Mesendoderm (in vitro differentiated cells): Measurements from ENCODE around the gene ATP6V0E1.

Experiments
- DNase-seq: peaks from one replicate; pipeline ENCODE4 v3.0.0; 2013
- H2AK5ac ChIP-seq: 2 replicates; pipeline ENCODE4 v1.6.1; 2013; ENCODE audit warnings: low read length, inconsistent platforms
- H2BK120ac ChIP-seq: 2 replicates; pipeline ENCODE4 v1.6.1; 2013; ENCODE audit warnings: low read depth, mild to moderate bottlenecking, low read length, moderate library complexity, mixed read lengths
- H2BK15ac ChIP-seq: replicated peaks from 2 replicates; pipeline ENCODE4 v1.6.1; 2013; ENCODE audit warnings: low read depth, mild to moderate bottlenecking, moderate library complexity
- H2BK5ac ChIP-seq: 2 replicates; pipeline ENCODE4 v1.6.1; 2013; ENCODE audit warnings: low read length, inconsistent platforms
- H3K18ac ChIP-seq: 2 replicates; pipeline ENCODE4 v1.6.1; 2013; ENCODE audit warnings: mild to moderate bottlenecking, low read length, mixed read lengths
- H3K23ac ChIP-seq: one replicate; pipeline ENCODE4 v1.6.1; 2013; ENCODE audit warnings: low read length
- H3K27ac ChIP-seq: 2 replicates; pipeline ENCODE4 v1.5.1; 2013; ENCODE audit warnings: low read depth, mild to moderate bottlenecking, inconsistent platforms, low read length, moderate library complexity
- H3K27me3 ChIP-seq: 2 replicates; pipeline ENCODE4 v1.6.1; 2013; ENCODE audit warnings: low read length, control low read depth, mild to moderate bottlenecking, inconsistent platforms; ENCODE audit not compliant: insufficient read depth, poor library complexity
- H3K36me3 ChIP-seq: 2 replicates; pipeline ENCODE4 v1.6.1; 2013; ENCODE audit warnings: low read length, inconsistent platforms; ENCODE audit not compliant: control insufficient read depth, insufficient read depth
- H3K4ac ChIP-seq: one replicate; pipeline ENCODE4 v1.6.1; 2013; ENCODE audit warnings: low read depth, mild to moderate bottlenecking, low read length, moderate library complexity
- H3K4me1 ChIP-seq: 2 replicates; pipeline ENCODE4 v1.6.1; 2013; ENCODE audit warnings: low read depth, low read length, inconsistent platforms; ENCODE audit not compliant: control insufficient read depth
- H3K4me2 ChIP-seq: 2 replicates; pipeline ENCODE4 v1.6.1; 2013; ENCODE audit warnings: low read length
- H3K4me3 ChIP-seq: 2 replicates; pipeline ENCODE4 v1.5.1; 2013; ENCODE audit warnings: mild to moderate bottlenecking, low read length
- H3K56ac ChIP-seq: one replicate; pipeline ENCODE4 v1.6.1; 2013; ENCODE audit warnings: low read length
- H3K79me1 ChIP-seq: 2 replicates; pipeline ENCODE4 v1.6.1; 2013; ENCODE audit warnings: low read length, inconsistent platforms
- H3K79me2 ChIP-seq: 2 replicates; pipeline ENCODE4 v1.6.1; 2013; ENCODE audit warnings: mild to moderate bottlenecking, low read length; ENCODE audit not compliant: control insufficient read depth, insufficient read depth
- H3K9ac ChIP-seq: 2 replicates; pipeline ENCODE4 v1.6.1; 2013; ENCODE audit warnings: low read length, inconsistent platforms
- H4K5ac ChIP-seq: one replicate; pipeline ENCODE4 v1.6.1; 2013; ENCODE audit warnings: low read length
- H4K8ac ChIP-seq: one replicate; pipeline ENCODE4 v1.6.1; 2013; ENCODE audit warnings: low read depth, mild to moderate bottlenecking, control low read depth, low read length, moderate library complexity
- WGBS: extraction: QIAGEN DNeasy Blood & Tissue Kit; methylation state at CpG from one replicate; pipeline ENCODE4 v1.1.7; 2013; ENCODE audit warnings: low lambda C conversion rate, missing lambda C conversion rate; ENCODE audit not compliant: insufficient coverage; ENCODE audit errors: extremely low coverage; 5-methylcytosine and 5-hydroxymethylcytosine counted together

Gene ATP6V0E1

GRCh38 chr5:172951371-172952033 lies 32.1 kb upstream of the ATP6V0E1 start:
- H3K4me1 ChIP-seq: no peaks in the 10 kb centered on the region
- no peak overlapping the region for H3K18ac ChIP-seq
- H2AK5ac ChIP-seq: no peak overlapping the region
- no peaks in the 10 kb centered on the region for H3K79me2 ChIP-seq
- no peak overlapping the region for H3K4me3 ChIP-seq
- H3K4ac ChIP-seq: no peak overlapping the region
- no CpG with 5 or more reads among the region's 11 CpGs for WGBS
- no peak overlapping the region for H3K4me2 ChIP-seq
- H2BK120ac ChIP-seq: no peak overlapping the region
- no peak overlapping the region for H2BK15ac ChIP-seq
- no peak overlapping the region for H3K56ac ChIP-seq
- no peaks in the 10 kb centered on the region for H3K36me3 ChIP-seq
- DNase-seq: no peak
- no peak overlapping the region for H3K9ac ChIP-seq
- no peaks in the 10 kb centered on the region for H3K27me3 ChIP-seq
- H2BK5ac ChIP-seq: no peak overlapping the region
- no peaks in the 10 kb centered on the region for H3K79me1 ChIP-seq
- no peak overlapping the region for H3K23ac ChIP-seq
- no peak overlapping the region for H3K27ac ChIP-seq
- no peak overlapping the region for H4K5ac ChIP-seq
- H4K8ac ChIP-seq: no peak overlapping the region

- H4K5ac ChIP-seq: no peak overlapping the region
- H2BK5ac ChIP-seq: no peak overlapping the region
- no peaks in the 10 kb centered on the region for H3K4me1 ChIP-seq
- H3K23ac ChIP-seq: no peak overlapping the region
- H4K8ac ChIP-seq: no peak overlapping the region
- H3K18ac ChIP-seq: no peak overlapping the region
- H2BK120ac ChIP-seq: no peak overlapping the region
- H3K56ac ChIP-seq: no peak overlapping the region
- H3K9ac ChIP-seq: no peak overlapping the region
- H3K36me3 ChIP-seq: no peaks in the 10 kb centered on the region
- no CpG with 5 or more reads among the region's 4 CpGs for WGBS
- H2AK5ac ChIP-seq: no peak overlapping the region
- no peaks in the 10 kb centered on the region for H3K79me2 ChIP-seq
- no peak overlapping the region for H2BK15ac ChIP-seq
- H3K27me3 ChIP-seq: no peaks in the 10 kb centered on the region
- no peak overlapping the region for H3K4me3 ChIP-seq
- H3K27ac ChIP-seq: no peak overlapping the region
- DNase-seq: peak; percentile 42
- H3K4ac ChIP-seq: no peak overlapping the region
- no peak overlapping the region for H3K4me2 ChIP-seq
- no peaks in the 10 kb centered on the region for H3K79me1 ChIP-seq
Measured at GRCh38 chr5:172952034-172952511, 31.5 kb upstream of the ATP6V0E1 start.

DNA sequence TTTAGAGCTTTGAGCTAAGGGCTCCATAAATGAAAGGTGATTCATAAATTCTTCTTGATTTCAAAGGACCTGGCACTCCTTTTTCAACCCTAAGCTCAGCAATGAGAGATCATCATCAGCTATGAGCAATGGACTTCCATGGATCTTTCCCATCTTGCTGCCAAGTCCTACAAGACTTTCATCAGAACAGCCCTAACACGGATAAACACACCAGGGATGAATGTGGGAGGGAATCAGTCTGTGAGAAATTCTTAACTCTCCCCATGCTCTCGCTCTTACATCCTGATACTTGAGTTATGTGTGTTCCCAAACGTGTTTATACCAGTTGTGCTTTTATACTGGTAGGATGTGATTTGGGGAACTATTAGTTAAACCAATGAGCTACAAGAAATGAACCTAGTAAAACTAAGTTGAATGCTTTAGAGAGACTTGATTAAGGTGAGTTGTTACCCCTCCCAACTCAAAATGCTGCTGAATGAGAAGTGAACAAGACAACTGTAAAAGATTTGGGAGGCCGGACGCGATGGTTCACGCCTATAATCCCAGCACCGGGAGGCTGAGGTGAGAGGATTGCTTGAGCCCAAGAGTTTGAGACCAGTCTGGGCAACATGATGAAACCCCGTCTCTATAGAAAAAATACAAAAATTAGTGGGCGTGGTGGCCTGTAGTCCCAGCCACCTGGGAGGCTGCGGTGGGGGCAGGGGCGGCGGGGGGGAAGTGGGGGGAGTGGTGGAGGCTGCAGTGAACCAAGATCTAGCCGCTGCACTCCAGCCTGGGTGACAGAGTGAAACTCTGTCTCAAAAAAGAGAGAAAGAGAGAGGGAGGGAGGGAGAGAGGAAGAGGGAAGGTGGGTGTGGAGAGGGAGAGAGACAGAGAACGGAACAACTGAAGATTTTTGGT lies 29.5 kb upstream of the ATP6V0E1 start:
- no peak overlapping the region for H2AK5ac ChIP-seq
- no peaks in the 10 kb centered on the region for H3K4me1 ChIP-seq
- no peaks in the 10 kb centered on the region for H3K79me1 ChIP-seq
- no peak overlapping the region for H2BK5ac ChIP-seq
- no peak overlapping the region for H3K27ac ChIP-seq
- no peak overlapping the region for H2BK15ac ChIP-seq
- H3K4ac ChIP-seq: no peak overlapping the region
- no peak overlapping the region for H2BK120ac ChIP-seq
- H3K18ac ChIP-seq: no peak overlapping the region
- H3K27me3 ChIP-seq: no peaks in the 10 kb centered on the region
- no peaks in the 10 kb centered on the region for H3K79me2 ChIP-seq
- no peaks in the 10 kb centered on the region for H3K36me3 ChIP-seq
- no peak overlapping the region for H4K5ac ChIP-seq
- H3K4me2 ChIP-seq: no peak overlapping the region
- H3K23ac ChIP-seq: no peak overlapping the region
- H3K9ac ChIP-seq: no peak overlapping the region
- H3K56ac ChIP-seq: no peak overlapping the region
- no peak for DNase-seq
- no peak overlapping the region for H3K4me3 ChIP-seq
- WGBS: no CpG with 5 or more reads among the region's 15 CpGs
- H4K8ac ChIP-seq: no peak overlapping the region

DNA sequence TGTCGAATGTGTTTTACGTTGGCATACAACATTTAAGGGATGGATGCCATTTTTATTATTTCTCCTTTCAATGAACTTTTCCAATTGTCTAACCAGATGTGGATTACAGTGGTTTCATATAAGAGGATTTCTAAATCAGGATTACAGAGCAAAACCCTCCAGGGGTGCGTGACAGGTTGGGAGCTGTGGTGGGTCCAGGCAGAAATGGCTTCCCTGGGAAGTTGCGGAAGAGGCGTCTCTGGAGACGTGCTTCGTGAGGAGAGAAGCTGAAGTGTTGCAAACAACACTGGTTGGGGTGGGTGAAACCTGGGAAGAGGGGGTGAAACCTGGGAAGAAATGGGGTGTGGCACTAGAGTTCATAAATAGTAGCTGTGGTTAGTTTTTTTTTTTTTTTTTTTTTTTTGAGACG lies 28.8 kb upstream of the ATP6V0E1 start:
- no CpG with 5 or more reads among the region's 8 CpGs for WGBS
- no peak overlapping the region for H2BK120ac ChIP-seq
- no peaks in the 10 kb centered on the region for H3K79me1 ChIP-seq
- H2AK5ac ChIP-seq: no peak overlapping the region
- H4K5ac ChIP-seq: no peak overlapping the region
- H3K4me3 ChIP-seq: no peak overlapping the region
- no peak overlapping the region for H3K4ac ChIP-seq
- no peak overlapping the region for H2BK5ac ChIP-seq
- H3K27me3 ChIP-seq: no peaks in the 10 kb centered on the region
- no peak overlapping the region for H3K56ac ChIP-seq
- H2BK15ac ChIP-seq: no peak overlapping the region
- H3K4me1 ChIP-seq: no peaks in the 10 kb centered on the region
- no peaks in the 10 kb centered on the region for H3K79me2 ChIP-seq
- H3K9ac ChIP-seq: no peak overlapping the region
- no peak overlapping the region for H3K23ac ChIP-seq
- H4K8ac ChIP-seq: no peak overlapping the region
- no peak overlapping the region for H3K4me2 ChIP-seq
- no peak for DNase-seq
- H3K27ac ChIP-seq: no peak overlapping the region
- H3K36me3 ChIP-seq: no peaks in the 10 kb centered on the region
- no peak overlapping the region for H3K18ac ChIP-seq

GRCh38 chr5:172956228-172956627 lies 27.3 kb upstream of the ATP6V0E1 start:
- no peak overlapping the region for H3K56ac ChIP-seq
- no peak overlapping the region for H3K4me3 ChIP-seq
- H4K8ac ChIP-seq: no peak overlapping the region
- H3K23ac ChIP-seq: no peak overlapping the region
- no peak overlapping the region for H2BK5ac ChIP-seq
- H3K79me2 ChIP-seq: no peaks in the 10 kb centered on the region
- no peaks in the 10 kb centered on the region for H3K27me3 ChIP-seq
- H2BK15ac ChIP-seq: no peak overlapping the region
- no peak for DNase-seq
- H3K9ac ChIP-seq: no peak overlapping the region
- H4K5ac ChIP-seq: no peak overlapping the region
- H3K18ac ChIP-seq: no peak overlapping the region
- WGBS: no CpG with 5 or more reads among the region's 3 CpGs
- H3K4me2 ChIP-seq: no peak overlapping the region
- H3K4ac ChIP-seq: no peak overlapping the region
- H3K79me1 ChIP-seq: peaks cover 5% of the 10 kb centered on the region
- H3K27ac ChIP-seq: no peak overlapping the region
- H3K36me3 ChIP-seq: no peaks in the 10 kb centered on the region
- H3K4me1 ChIP-seq: no peaks in the 10 kb centered on the region
- H2AK5ac ChIP-seq: no peak overlapping the region
- H2BK120ac ChIP-seq: no peak overlapping the region
